Gastrocnemius medialis (tissue), 4 donors: ENCODE data around the gene ACTN2.

Experiments
- POLR2A ChIP-seq, 2 donors: fragments of 450-650 bp; IDR thresholded peaks; one replicate each; pipeline ENCODE4 v1.6.1; 2017; ENCODE audit warnings: antibody characterized with exemption in 2 of 2, mild to moderate bottlenecking in 2 of 2, moderate library complexity in 2 of 2
- TF ChIP-seq, protein P1 (sequence below), 5 experiments: fragments of 450-650 bp in 3 of 5; fragments of 200-600 bp in 2 of 5; sonication (generic) in 2 of 5; IDR thresholded peaks in 4 of 5; conservative IDR thresholded peaks in 1 of 5; 1 replicate in 4 of 5; 2 replicates in 1 of 5; pipeline ENCODE4 v1.5.1; 2016 to 2019; ENCODE audit warnings: antibody characterized with exemption in 5 of 5, mild to moderate bottlenecking in 3 of 5, moderate library complexity in 3 of 5

DNA sequence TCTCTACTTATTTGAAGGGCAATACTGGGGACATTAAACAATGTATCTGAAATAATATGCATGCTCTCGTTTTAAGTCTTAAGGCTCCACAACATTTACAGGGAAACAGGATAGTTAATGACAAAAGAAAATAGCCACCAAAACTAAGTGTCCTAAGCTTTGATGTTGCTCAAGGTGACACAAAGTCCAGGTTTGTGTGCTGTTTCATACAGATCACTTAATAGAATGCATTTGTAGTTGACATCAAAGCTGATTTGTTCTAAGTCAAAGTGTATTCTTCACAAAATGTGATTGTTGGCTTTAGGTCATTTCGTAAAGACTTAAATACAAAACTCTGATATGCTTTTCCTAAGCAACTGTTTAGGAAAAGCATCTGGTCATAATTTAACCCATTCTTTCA, 71.3 kb downstream of the ACTN2 start:
- TF ChIP-seq POLR2A (IDR thresholded peaks at IDR 0.05): no peak
- TF ChIP-seq, protein P1, sequence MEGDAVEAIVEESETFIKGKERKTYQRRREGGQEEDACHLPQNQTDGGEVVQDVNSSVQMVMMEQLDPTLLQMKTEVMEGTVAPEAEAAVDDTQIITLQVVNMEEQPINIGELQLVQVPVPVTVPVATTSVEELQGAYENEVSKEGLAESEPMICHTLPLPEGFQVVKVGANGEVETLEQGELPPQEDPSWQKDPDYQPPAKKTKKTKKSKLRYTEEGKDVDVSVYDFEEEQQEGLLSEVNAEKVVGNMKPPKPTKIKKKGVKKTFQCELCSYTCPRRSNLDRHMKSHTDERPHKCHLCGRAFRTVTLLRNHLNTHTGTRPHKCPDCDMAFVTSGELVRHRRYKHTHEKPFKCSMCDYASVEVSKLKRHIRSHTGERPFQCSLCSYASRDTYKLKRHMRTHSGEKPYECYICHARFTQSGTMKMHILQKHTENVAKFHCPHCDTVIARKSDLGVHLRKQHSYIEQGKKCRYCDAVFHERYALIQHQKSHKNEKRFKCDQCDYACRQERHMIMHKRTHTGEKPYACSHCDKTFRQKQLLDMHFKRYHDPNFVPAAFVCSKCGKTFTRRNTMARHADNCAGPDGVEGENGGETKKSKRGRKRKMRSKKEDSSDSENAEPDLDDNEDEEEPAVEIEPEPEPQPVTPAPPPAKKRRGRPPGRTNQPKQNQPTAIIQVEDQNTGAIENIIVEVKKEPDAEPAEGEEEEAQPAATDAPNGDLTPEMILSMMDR (IDR thresholded peaks at IDR 0.05 in 4 of 5, conservative IDR thresholded peaks at IDR 0.05 in 1 of 5): no peak
